Spinal cord (tissue), 10 donors: ENCODE measurements around the gene NFKB1. TPM values are rescaled to one million over a fixed set of nuclear protein-coding genes. Genes with fewer than 3 reads are reported as not detected.

Source experiments
- DNase-seq, 6 donors: peaks; one replicate each; pipeline versions ENCODE4 v3.0.0 to v3.0.0-alpha.2; 2013 to 2015; ENCODE audit warnings: low spot score in 6 of 6, low read depth in 4 of 6
- H3K27ac ChIP-seq: one replicate; pipeline ENCODE4 v1.5.1; 2013; ENCODE audit warnings: low read depth, low read length, control low read depth
- H3K27me3 ChIP-seq: one replicate; pipeline ENCODE4 v1.6.1; 2013; ENCODE audit warnings: low read length; ENCODE audit not compliant: control insufficient read depth, insufficient read depth
- H3K36me3 ChIP-seq: one replicate; pipeline ENCODE4 v1.6.1; 2013; ENCODE audit warnings: low read length; ENCODE audit not compliant: control insufficient read depth, insufficient read depth
- H3K4me1 ChIP-seq: one replicate; pipeline ENCODE4 v1.6.1; 2013; ENCODE audit warnings: low read length; ENCODE audit not compliant: control insufficient read depth, insufficient read depth
- H3K4me3 ChIP-seq: one replicate; pipeline ENCODE4 v1.5.1; 2013; ENCODE audit warnings: low read depth, low read length, control low read depth
- H3K9me3 ChIP-seq: one replicate; pipeline ENCODE4 v1.6.1; 2013; ENCODE audit warnings: low read length; ENCODE audit not compliant: control insufficient read depth, insufficient read depth
- WGBS: methylation state at CpG from one replicate; pipeline ENCODE4 v1.1.5; 2013; ENCODE audit warnings: missing lambda C conversion rate; ENCODE audit not compliant: insufficient coverage; 5-methylcytosine and 5-hydroxymethylcytosine counted together
- polyA plus RNA-seq, 2 donors: library from polyadenylated mRNA; unstranded; fragments of 120-200 nt; gene quantifications; one replicate each; pipeline ENCODE4 v1.2.1, GENCODE V29; 2013; ENCODE audit not compliant: insufficient read length in 2 of 2
- total RNA-seq, 2 donors: library from RNA; depleted of rRNA in 1 of 2; stranded (reverse); fragments of 120-200 nt in 1 of 2; fragments of >200 nt in 1 of 2; gene quantifications; one replicate each; pipeline versions ENCODE4 v1.2.3 to v1.2.4, GENCODE V29; 2013 to 2014
- donor health status: healthy.

Gene NFKB1
- total and polyA plus RNA-seq, 4 donors, result 12.5 to 19.2 (median 16.1) TPM

GRCh38 chr4:102506523-102506922, 5.4 kb downstream of the NFKB1 start:
- no peaks in the 10 kb centered on the region for H3K27me3 ChIP-seq
- peak overlapping the region; percentile 71 for H3K27ac ChIP-seq
- no peaks in the 10 kb centered on the region for H3K9me3 ChIP-seq
- H3K4me1 ChIP-seq, result no peaks in the 10 kb centered on the region
- DNase-seq, result no peak
- no peaks in the 10 kb centered on the region for H3K36me3 ChIP-seq
- WGBS, result no CpG with 5 or more reads among the region's 1 CpG
- no peak overlapping the region for H3K4me3 ChIP-seq

GRCh38 chr4:102511830-102512605, 10.9 kb downstream of the NFKB1 start:
- H3K36me3 ChIP-seq, result no peaks in the 10 kb centered on the region
- no peak overlapping the region for H3K4me3 ChIP-seq
- H3K9me3 ChIP-seq, result no peaks in the 10 kb centered on the region
- no peak overlapping the region for H3K27ac ChIP-seq
- DNase-seq, result no peak
- H3K27me3 ChIP-seq, result no peaks in the 10 kb centered on the region
- H3K4me1 ChIP-seq, result no peaks in the 10 kb centered on the region
- no CpG with 5 or more reads among the region's 5 CpGs for WGBS

DNA sequence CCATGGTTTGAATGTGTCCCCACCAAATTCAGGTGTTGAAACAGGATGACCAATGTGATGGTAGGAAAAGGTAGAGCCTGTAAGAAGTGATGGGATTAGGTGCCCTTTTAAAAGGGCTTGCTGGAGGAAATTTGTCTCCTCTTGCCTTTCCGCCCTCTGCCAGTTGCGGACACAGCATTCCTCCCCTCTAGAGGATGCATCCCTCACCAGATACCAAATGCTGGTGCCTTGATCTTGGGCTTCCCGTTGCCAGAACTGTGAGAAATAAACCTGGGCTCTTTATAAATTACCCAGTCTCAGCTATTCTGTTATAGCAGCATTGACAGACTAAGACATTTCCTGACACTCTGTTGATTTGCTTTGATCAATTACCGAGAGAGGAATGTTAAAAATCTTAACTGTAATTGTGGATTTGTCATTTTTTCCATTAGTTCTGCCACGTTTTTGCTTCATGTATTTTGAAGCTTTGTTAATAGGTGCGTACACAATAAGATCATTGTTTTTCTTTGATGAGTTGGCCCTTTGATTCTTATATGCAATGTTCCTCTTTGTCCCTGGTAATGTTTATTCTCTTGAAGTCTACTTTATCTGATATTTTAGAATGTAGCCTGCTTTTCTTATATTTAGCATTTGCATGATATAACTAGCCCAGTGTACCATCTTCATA, 13.3 kb downstream of the NFKB1 start:
- Histone ChIP-seq H3K27me3 (no peaks in the 10 kb centered on the region), H3K4me3 (no peak overlapping the region), H3K4me1 (no peaks in the 10 kb centered on the region), H3K36me3 (no peaks in the 10 kb centered on the region), H3K27ac (no peak overlapping the region), H3K9me3 (no peaks in the 10 kb centered on the region)
- WGBS, result 97% methylated on average over 3 of the region's 6 CpGs
- DNase-seq, result no peak

GRCh38 chr4:102517753-102518152, 16.6 kb downstream of the NFKB1 start:
- Histone ChIP-seq H3K9me3 (no peaks in the 10 kb centered on the region), H3K4me3 (no peak overlapping the region), H3K36me3 (no peaks in the 10 kb centered on the region), H3K27ac (no peak overlapping the region), H3K4me1 (no peaks in the 10 kb centered on the region), H3K27me3 (no peaks in the 10 kb centered on the region)
- no peak for DNase-seq

DNA sequence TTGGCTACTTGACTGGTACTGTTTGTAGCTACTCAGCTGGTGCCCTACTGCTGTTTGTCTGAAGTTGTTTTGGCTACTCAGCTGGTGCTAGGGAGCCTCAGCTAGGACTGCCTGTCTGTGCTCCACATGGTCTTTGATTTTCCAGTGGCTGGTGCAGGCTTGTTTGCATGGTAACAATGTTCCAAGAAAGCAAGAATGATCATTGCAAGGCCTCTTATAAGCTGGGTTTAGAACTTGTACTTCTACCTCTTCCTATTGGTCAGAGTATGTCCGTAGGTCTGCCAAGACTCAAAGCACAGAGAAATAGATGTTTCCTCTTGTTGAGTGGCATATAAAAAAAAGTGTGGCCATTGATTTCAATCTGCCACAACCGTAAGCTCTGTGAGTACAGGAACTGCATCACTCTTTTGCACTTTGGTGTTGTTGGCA, 17.6 kb downstream of the NFKB1 start:
- Histone ChIP-seq H3K36me3 (no peaks in the 10 kb centered on the region), H3K4me1 (no peaks in the 10 kb centered on the region), H3K4me3 (no peak overlapping the region), H3K27ac (no peak overlapping the region), H3K9me3 (no peaks in the 10 kb centered on the region), H3K27me3 (no peaks in the 10 kb centered on the region)
- 80% methylated on average over 1 of the region's 2 CpGs for WGBS
- DNase-seq, result peak in 1 of 6 donors; percentile 13

GRCh38 chr4:102519925-102520324, 18.8 kb downstream of the NFKB1 start:
- Histone ChIP-seq H3K4me3 (no peak overlapping the region), H3K27me3 (no peaks in the 10 kb centered on the region), H3K27ac (no peak overlapping the region), H3K4me1 (no peaks in the 10 kb centered on the region), H3K9me3 (no peaks in the 10 kb centered on the region), H3K36me3 (no peaks in the 10 kb centered on the region)
- DNase-seq, result no peak
- no CpG with 5 or more reads among the region's 3 CpGs for WGBS

DNA sequence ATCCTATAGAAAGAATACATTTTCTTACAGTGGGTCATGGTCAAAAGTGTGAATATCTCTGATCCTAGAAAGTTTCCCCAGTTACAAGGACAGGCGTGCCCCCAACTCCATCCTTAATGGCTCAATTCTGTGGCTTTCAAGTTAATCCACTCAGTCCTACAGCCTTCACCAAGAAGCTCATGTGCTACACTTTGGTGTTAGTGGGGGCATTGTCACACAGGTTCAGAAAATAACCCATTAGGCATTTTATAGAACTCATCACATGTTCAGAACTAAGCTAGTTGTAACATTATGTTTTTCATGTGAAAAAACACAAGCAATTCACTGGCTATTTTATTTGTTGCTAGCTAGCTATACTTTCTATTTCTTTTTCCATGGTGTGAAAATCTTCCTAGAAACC, 20.4 kb downstream of the NFKB1 start:
- H3K27ac ChIP-seq, result no peak overlapping the region
- H3K36me3 ChIP-seq, result no peaks in the 10 kb centered on the region
- no peak overlapping the region for H3K4me3 ChIP-seq
- no peaks in the 10 kb centered on the region for H3K4me1 ChIP-seq
- no CpG with 5 or more reads among the region's 1 CpG for WGBS
- H3K27me3 ChIP-seq, result no peaks in the 10 kb centered on the region
- DNase-seq, result no peak
- no peaks in the 10 kb centered on the region for H3K9me3 ChIP-seq

- WGBS, result no CpG with 5 or more reads among the region's 3 CpGs
- H3K27me3 ChIP-seq, result no peaks in the 10 kb centered on the region
- H3K4me3 ChIP-seq, result no peak overlapping the region
- H3K36me3 ChIP-seq, result no peaks in the 10 kb centered on the region
- H3K9me3 ChIP-seq, result no peaks in the 10 kb centered on the region
- DNase-seq, result no peak
- H3K4me1 ChIP-seq, result no peaks in the 10 kb centered on the region
- H3K27ac ChIP-seq, result no peak overlapping the region
Observed at GRCh38 chr4:102522031-102522440, 20.9 kb downstream of the NFKB1 start.

- no peak for DNase-seq
- no peaks in the 10 kb centered on the region for H3K9me3 ChIP-seq
- no peaks in the 10 kb centered on the region for H3K36me3 ChIP-seq
- no peaks in the 10 kb centered on the region for H3K4me1 ChIP-seq
- 90% methylated on average over 7 of the region's 7 CpGs for WGBS
- no peak overlapping the region for H3K4me3 ChIP-seq
- no peak overlapping the region for H3K27ac ChIP-seq
- H3K27me3 ChIP-seq, result no peaks in the 10 kb centered on the region
Observed at GRCh38 chr4:102524691-102525090, 23.5 kb downstream of the NFKB1 start.

DNA sequence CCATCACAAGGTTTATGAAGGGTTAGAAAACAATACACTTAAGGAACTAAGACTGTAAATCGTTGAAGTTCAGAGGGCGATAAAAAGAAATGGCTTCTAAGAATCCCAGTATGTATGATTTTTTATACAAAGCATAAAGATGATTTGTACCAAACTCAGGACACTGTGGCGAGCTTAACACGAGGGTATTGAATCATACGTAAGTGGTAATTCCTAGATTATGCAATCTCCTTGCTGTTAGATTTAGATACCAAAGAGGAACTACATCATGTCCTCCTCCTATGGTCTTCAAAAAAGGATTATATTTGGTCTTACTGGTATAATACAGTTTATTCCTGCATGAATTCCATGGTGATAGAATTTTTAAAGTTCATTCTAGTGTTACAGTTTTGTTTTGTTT, 23.9 kb downstream of the NFKB1 start:
- H3K9me3 ChIP-seq, result no peaks in the 10 kb centered on the region
- H3K4me1 ChIP-seq, result no peaks in the 10 kb centered on the region
- no peaks in the 10 kb centered on the region for H3K36me3 ChIP-seq
- no peaks in the 10 kb centered on the region for H3K27me3 ChIP-seq
- no peak overlapping the region for H3K4me3 ChIP-seq
- no peak for DNase-seq
- no CpG with 5 or more reads among the region's 5 CpGs for WGBS
- no peak overlapping the region for H3K27ac ChIP-seq
